ENCODE data around the gene FBXL2.

DNA sequence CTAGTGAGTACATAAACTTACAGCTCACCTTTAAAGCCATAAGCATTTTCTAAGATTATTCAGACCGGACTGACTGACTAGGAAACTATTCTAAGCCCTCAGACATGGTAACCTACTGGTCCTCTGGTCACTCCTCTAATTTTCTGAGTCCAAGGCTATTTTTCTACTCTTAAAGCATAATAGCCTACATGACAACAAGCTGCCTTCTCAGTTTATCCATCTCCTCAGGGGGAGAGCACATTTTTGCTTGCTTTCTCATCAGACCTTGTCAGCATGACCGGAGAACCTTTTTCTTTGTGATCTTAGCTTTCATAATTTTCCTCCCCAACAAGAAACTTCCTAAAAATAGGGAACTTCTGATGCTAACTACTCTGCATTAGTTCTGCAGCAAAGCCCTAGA, 124.5 kb downstream of the FBXL2 start:
- TF ChIP-seq, protein P1, sequence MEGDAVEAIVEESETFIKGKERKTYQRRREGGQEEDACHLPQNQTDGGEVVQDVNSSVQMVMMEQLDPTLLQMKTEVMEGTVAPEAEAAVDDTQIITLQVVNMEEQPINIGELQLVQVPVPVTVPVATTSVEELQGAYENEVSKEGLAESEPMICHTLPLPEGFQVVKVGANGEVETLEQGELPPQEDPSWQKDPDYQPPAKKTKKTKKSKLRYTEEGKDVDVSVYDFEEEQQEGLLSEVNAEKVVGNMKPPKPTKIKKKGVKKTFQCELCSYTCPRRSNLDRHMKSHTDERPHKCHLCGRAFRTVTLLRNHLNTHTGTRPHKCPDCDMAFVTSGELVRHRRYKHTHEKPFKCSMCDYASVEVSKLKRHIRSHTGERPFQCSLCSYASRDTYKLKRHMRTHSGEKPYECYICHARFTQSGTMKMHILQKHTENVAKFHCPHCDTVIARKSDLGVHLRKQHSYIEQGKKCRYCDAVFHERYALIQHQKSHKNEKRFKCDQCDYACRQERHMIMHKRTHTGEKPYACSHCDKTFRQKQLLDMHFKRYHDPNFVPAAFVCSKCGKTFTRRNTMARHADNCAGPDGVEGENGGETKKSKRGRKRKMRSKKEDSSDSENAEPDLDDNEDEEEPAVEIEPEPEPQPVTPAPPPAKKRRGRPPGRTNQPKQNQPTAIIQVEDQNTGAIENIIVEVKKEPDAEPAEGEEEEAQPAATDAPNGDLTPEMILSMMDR (IDR thresholded peaks at IDR 0.05; ENCODE audit: low read depth, low read length) = no peak
- TF ChIP-seq EZH2phosphoT487 (IDR thresholded peaks at IDR 0.05; ENCODE audit: low read depth) = no peak

Data from OCI-LY3 (cell line).